Measurements from ENCODE around the gene CASP8.

The CASP8 gene

GRCh38 chr2:201260302-201260800 is at the start of gene CASP8:
Gene CASP8 (plus strand): TSS chr2:201260536. CDS start chr2:201266487, 5,951 bp downstream.
- peak; percentile 50 for DNase-seq

GRCh38 chr2:201215963-201216362 is 44.4 kb upstream of the CASP8 start:
- DNase-seq = no peak

- no peak for DNase-seq
Measured at GRCh38 chr2:201216918-201217317, 43.4 kb upstream of the CASP8 start.

GRCh38 chr2:201218780-201219179 is 41.6 kb upstream of the CASP8 start:
- DNase-seq = no peak

- no peak for DNase-seq
Measured at GRCh38 chr2:201219328-201220096, 40.8 kb upstream of the CASP8 start.

- no peak for DNase-seq
Measured at GRCh38 chr2:201220102-201220570, 40.2 kb upstream of the CASP8 start.

GRCh38 chr2:201223089-201224073 is 37.0 kb upstream of the CASP8 start:
- no peak for DNase-seq

GRCh38 chr2:201228271-201228911 is 31.9 kb upstream of the CASP8 start:
- no peak for DNase-seq

GRCh38 chr2:201228912-201229290 is 31.4 kb upstream of the CASP8 start:
- no peak for DNase-seq

- DNase-seq = peak; percentile 89
Measured at GRCh38 chr2:201231781-201232466, 28.4 kb upstream of the CASP8 start.

GRCh38 chr2:201232467-201232815 is 27.9 kb upstream of the CASP8 start:
- DNase-seq = no peak

- DNase-seq = peak; percentile 85
Measured at GRCh38 chr2:201233192-201233811, 27.0 kb upstream of the CASP8 start.

- DNase-seq = no peak
Measured at GRCh38 chr2:201233812-201234662, 26.3 kb upstream of the CASP8 start.

GRCh38 chr2:201234663-201235135 is 25.6 kb upstream of the CASP8 start:
- DNase-seq = no peak

- DNase-seq = no peak
Measured at GRCh38 chr2:201235860-201236811, 24.2 kb upstream of the CASP8 start.

- no peak for DNase-seq
Measured at GRCh38 chr2:201237486-201238123, 22.7 kb upstream of the CASP8 start.

- peak; percentile 15 for DNase-seq
Measured at GRCh38 chr2:201239167-201239935, 21.0 kb upstream of the CASP8 start.

- DNase-seq = no peak
Measured at GRCh38 chr2:201242571-201243277, 17.6 kb upstream of the CASP8 start.
